Hepatic stellate cell (primary cell): ENCODE data around the gene CABCOCO1.

Source experiments
- DNase-seq: peaks from one replicate; pipeline ENCODE4 v3.0.0; 2011; ENCODE audit warnings: low spot score

CABCOCO1 gene

GRCh38 chr10:61662794-61663259 is at the start of gene CABCOCO1:
TSS of gene CABCOCO1 (plus strand) at chr10:61662929. CDS start at chr10:61662973, 44 bp downstream.
- peak; percentile 60 for DNase-seq

GRCh38 chr10:61613665-61614064 is 49.1 kb upstream of the CABCOCO1 start:
- DNase-seq = no peak

- DNase-seq = no peak
Observed at GRCh38 chr10:61616611-61617010, 46.1 kb upstream of the CABCOCO1 start.

- no peak for DNase-seq
Observed at GRCh38 chr10:61617180-61617579, 45.5 kb upstream of the CABCOCO1 start.

- DNase-seq = no peak
Observed at GRCh38 chr10:61617586-61617985, 45.1 kb upstream of the CABCOCO1 start.

GRCh38 chr10:61618388-61618961 is 44.3 kb upstream of the CABCOCO1 start:
- no peak for DNase-seq

- no peak for DNase-seq
Observed at GRCh38 chr10:61620506-61620905, 42.2 kb upstream of the CABCOCO1 start.

- no peak for DNase-seq
Observed at GRCh38 chr10:61621605-61622051, 41.1 kb upstream of the CABCOCO1 start.

- no peak for DNase-seq
Observed at GRCh38 chr10:61623161-61623560, 39.6 kb upstream of the CABCOCO1 start.

GRCh38 chr10:61626209-61626608 is 36.5 kb upstream of the CABCOCO1 start:
- DNase-seq = no peak

GRCh38 chr10:61627266-61627665 is 35.5 kb upstream of the CABCOCO1 start:
- no peak for DNase-seq

GRCh38 chr10:61628151-61628874 is 34.4 kb upstream of the CABCOCO1 start:
- DNase-seq = no peak

- peak; percentile 26 for DNase-seq
Observed at GRCh38 chr10:61628875-61629513, 33.7 kb upstream of the CABCOCO1 start.

- no peak for DNase-seq
Observed at GRCh38 chr10:61629576-61629975, 33.2 kb upstream of the CABCOCO1 start.

- no peak for DNase-seq
Observed at GRCh38 chr10:61632057-61632670, 30.6 kb upstream of the CABCOCO1 start.

GRCh38 chr10:61633665-61634064 is 29.1 kb upstream of the CABCOCO1 start:
- DNase-seq = no peak

- peak; percentile 15 for DNase-seq
Observed at GRCh38 chr10:61634746-61635145, 28.0 kb upstream of the CABCOCO1 start.

GRCh38 chr10:61635471-61635870 is 27.3 kb upstream of the CABCOCO1 start:
- no peak for DNase-seq

GRCh38 chr10:61635932-61636331 is 26.8 kb upstream of the CABCOCO1 start:
- DNase-seq = no peak

- no peak for DNase-seq
Observed at GRCh38 chr10:61639952-61640351, 22.8 kb upstream of the CABCOCO1 start.

GRCh38 chr10:61640856-61641255 is 21.9 kb upstream of the CABCOCO1 start:
- no peak for DNase-seq

- no peak for DNase-seq
Observed at GRCh38 chr10:61642150-61642571, 20.6 kb upstream of the CABCOCO1 start.

- DNase-seq = no peak
Observed at GRCh38 chr10:61642676-61643075, 20.1 kb upstream of the CABCOCO1 start.
